ENCODE measurements around the gene B4GALNT4.
A peak's percentile ranks its signal among the peaks of the same experiment; 100 is the strongest.
"Not testable (repeated sequence)": the region's sequence is repeated elsewhere in the genome, so short reads cannot be mapped to it uniquely, and the experiment has no call there.

Gene B4GALNT4

DNA sequence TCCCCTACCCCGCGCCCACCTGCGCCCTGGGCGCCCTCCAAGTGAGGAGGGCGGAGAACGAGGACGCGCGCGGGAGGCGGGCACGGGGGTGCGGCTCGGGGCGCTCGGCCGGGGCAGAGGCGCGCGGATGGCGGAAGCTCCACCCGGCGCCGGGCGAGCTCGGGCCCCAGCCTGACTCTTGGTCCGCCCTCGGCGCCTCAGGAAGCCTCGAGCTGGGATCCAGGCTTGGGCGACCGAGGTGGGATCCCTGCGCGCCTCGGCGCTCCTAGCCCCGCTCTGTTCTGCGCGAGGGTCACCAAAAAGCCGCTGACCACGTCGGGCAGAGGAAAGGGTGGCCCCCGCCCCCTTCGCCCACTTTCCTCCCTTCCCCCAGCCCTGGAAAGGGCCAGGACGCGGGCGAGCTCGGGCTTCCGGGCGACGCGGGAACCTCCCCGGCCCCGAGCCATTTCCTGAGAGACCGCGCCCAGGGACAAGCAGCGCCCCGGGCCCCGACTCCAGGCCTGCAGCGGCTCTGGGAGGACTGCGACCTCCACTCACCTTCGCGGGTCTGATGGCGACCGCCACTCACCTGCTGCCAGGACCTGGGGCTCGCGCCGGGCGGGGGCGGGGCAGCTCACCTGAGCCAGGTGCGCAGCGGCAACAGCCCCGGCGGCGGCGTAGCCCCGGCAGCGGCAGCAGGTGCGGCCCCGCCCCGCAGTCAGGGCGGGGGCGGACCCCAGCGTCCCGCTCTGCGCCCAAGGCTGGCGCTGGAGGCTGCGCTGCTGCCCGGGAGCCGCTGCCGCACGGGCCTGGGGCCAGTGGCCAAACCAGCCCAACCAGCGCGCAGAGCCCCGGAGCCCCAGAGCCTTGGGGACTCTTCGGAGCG lies 47.7 kb downstream of the B4GALNT4 start:
- H3K27me3 ChIP-seq (ENCODE audit: low read depth, low read length): peaks cover 7% of the 10 kb centered on the region
- H3K4me1 ChIP-seq (ENCODE audit: control insufficient read depth in 1 of 2, insufficient read depth in 2 of 2, low read length in 2 of 2): peaks cover 0 to 17% of the 10 kb centered on the region in 2 donors
- H3K27ac ChIP-seq (ENCODE audit: low read length): no peak overlapping the region

DNA sequence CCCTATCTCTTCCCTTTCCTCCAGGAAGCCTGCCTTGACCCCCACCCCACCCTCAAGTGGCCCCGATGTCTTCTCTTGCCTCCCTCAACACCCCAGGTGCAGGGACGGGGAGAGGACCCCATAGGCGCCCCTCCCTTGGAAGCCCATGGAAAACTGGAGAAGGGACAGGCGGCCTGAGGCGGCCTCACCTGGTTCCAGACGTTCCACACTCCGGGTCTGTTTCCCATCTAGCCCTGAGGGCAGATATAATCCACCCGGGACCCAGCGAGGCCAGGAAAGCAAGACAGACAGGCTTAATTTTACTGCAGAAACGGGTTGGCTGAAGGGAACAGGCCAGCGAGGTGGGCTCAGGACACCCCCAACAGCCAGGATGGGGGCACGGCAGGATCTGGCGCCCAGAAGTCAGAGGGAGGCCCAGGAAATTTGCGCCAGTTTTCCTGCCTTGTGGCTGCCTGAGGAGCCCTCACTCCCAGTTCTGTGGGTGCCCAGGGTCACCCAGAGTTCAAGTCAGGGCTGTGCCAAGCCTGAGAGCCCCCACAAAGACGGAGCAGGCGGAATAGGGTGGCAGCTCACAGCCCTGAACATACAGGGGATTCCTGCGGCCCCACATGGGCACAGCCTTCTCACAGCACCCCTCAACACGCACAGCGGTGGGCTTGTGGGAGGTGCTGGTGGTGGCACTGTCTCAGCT lies 48.5 kb downstream of the B4GALNT4 start:
- Histone ChIP-seq H3K4me1 (ENCODE audit: control insufficient read depth in 1 of 2, insufficient read depth in 2 of 2, low read length in 2 of 2) (peaks cover 0 to 17% of the 10 kb centered on the region in 2 donors), H3K9me3 (ENCODE audit: control insufficient read depth in 1 of 2, low read length in 2 of 2) (no peaks in the 10 kb centered on the region), H3K27me3 (ENCODE audit: low read depth, low read length) (peaks cover 7% of the 10 kb centered on the region), H3K27ac (ENCODE audit: low read length) (no peak overlapping the region), H3K36me3 (ENCODE audit: control insufficient read depth in 1 of 2, insufficient read depth in 2 of 2, low read length in 2 of 2) (no peaks in the 10 kb centered on the region), H3K4me3 (ENCODE audit: low read depth in 1 of 2, low read length in 2 of 2) (no peak overlapping the region)

More for the DNA sequence above, 47.7 kb downstream of the B4GALNT4 start:
- H3K4me3 ChIP-seq (ENCODE audit: low read depth in 1 of 2, low read length in 2 of 2): peak overlapping the region; percentile 11 to 60
- no peaks in the 10 kb centered on the region for H3K9me3 ChIP-seq (ENCODE audit: control insufficient read depth in 1 of 2, low read length in 2 of 2)
- no peaks in the 10 kb centered on the region for H3K36me3 ChIP-seq (ENCODE audit: control insufficient read depth in 1 of 2, insufficient read depth in 2 of 2, low read length in 2 of 2)

DNA sequence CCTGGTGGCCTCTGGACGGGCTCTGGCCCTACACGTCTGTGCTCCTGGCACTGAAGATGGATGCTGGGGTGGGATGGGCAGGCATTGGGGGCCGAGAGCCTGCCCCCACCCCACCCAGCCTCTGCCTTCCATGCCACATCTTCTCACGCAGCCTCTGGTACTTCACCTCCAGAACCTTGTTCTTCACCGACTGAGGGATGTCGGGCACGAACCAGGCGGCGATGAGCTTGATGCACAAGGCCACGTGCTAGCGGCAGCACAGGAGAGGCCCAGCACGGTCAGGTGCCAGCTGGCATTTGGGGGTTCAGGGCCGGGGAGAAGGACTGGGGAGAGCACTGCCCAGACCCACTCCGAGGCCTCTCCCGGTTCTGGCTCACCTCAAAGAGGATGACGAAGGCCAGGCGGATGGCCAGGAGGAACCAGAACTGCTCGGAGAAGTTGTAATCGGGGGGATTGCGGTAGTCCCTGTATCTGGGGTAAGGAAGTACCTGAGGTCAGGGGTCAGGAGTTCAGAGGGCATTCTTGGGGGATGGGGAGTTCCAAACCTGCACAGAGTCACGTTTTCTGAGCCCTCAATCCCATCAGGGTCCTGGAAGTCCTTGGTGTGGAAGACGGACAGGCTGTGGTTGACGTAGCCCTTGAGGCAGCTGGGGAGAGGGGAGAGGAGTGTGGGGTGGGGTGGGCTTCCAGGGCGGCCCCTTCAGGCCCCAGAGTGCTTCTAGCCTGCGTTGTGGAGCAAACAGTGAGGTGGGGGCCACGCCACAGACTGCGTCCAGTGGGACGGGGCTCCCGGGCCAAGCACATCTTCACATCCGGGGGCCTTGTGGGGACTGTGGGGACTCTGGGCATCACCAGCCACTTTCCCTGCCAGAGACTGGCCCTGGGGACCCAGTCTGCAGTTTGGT lies 49.3 kb downstream of the B4GALNT4 start:
- H3K4me1 ChIP-seq (ENCODE audit: control insufficient read depth in 1 of 2, insufficient read depth in 2 of 2, low read length in 2 of 2): peaks cover 0 to 17% of the 10 kb centered on the region in 2 donors
- no peaks in the 10 kb centered on the region for H3K36me3 ChIP-seq (ENCODE audit: control insufficient read depth in 1 of 2, insufficient read depth in 2 of 2, low read length in 2 of 2)
- H3K27me3 ChIP-seq (ENCODE audit: low read depth, low read length): peaks cover 7% of the 10 kb centered on the region
- H3K27ac ChIP-seq (ENCODE audit: low read length): no peak overlapping the region
- H3K9me3 ChIP-seq (ENCODE audit: control insufficient read depth in 1 of 2, low read length in 2 of 2): no peaks in the 10 kb centered on the region
- H3K4me3 ChIP-seq (ENCODE audit: low read depth in 1 of 2, low read length in 2 of 2): no peak overlapping the region

DNA sequence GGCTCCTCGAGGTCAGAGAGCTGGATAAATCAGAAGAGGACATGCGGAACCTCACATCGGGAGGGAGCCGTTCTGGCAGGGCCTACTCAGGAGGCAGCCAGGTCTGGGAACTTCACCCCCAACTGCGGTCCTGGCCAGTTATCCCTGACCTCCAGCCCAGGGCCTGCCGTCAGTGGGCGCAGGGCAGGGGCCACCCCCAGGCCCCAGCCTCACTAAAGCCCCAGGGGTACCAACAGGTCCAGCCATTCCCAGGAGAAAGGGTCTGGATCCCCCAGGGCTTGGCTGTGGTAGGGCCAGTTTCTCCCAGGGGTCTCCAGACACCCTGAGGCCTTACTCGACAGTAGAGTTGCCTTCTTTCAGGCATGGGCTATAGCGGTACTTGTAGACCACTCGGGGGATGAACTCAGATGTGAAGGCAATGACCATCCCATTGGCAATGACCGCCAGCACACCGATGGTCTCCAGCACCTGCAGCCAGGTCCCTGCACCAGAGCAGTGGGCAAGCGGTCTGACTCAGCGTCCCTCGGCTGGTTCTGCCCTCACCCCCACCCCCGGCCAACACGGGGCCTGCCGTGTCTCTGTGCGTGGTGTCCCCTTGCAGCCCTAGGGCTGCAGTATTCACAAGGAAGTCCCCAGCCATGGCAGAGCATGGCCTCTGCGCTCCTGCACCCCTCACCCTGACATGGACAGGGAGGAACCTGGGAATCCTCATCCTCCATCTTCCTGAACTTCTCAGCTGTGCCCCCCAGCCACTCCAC lies 50.1 kb downstream of the B4GALNT4 start:
- Histone ChIP-seq H3K27ac (ENCODE audit: low read length) (no peak overlapping the region), H3K9me3 (ENCODE audit: control insufficient read depth in 1 of 2, low read length in 2 of 2) (no peaks in the 10 kb centered on the region), H3K4me3 (ENCODE audit: low read depth in 1 of 2, low read length in 2 of 2) (no peak overlapping the region), H3K27me3 (ENCODE audit: low read depth, low read length) (peaks cover 7% of the 10 kb centered on the region), H3K4me1 (ENCODE audit: control insufficient read depth in 1 of 2, insufficient read depth in 2 of 2, low read length in 2 of 2) (peaks cover 0 to 17% of the 10 kb centered on the region in 2 donors), H3K36me3 (ENCODE audit: control insufficient read depth in 1 of 2, insufficient read depth in 2 of 2, low read length in 2 of 2) (no peaks in the 10 kb centered on the region)

DNA sequence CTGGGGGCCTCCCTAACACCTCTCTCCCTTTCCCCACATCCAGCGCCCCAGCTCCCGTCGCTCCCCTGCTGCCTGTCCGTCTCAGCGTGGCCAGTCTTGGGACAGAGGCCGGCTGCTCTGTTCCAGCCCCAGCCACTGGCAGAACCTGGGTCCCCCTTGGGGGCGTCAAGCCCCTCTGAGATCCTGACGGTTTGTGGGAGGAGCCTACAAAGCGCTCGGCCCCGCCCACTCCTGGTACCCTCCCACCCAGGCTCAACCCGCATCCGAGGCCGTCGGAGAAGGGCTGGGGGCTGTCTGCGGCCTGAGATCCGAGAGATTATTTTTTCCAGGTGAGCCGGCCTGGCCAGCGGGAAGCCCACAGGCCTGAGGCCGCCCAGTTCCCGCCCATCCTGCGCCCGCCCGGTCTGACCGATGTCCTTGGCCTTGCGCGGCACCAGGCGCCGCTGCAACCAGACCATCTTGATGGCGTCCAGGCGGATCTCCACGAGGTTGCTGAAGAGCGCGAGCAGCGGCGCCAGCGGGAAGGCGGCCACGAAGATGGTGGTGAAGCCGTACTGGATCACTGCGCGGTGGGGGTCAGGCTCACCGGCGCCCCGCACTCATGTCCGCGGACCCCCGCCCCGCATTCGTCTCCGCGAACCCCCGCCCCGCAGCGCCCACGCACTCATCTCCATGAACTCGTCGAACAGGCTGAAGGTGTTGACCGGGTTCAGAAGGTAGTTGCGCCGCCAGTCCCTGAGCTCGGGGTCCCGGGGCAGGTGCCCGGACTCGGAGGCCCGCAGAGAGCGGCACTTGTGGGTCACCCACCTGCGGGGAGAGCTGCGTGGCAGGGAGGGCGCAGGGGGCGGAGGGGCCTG lies 51.0 kb downstream of the B4GALNT4 start:
- H3K4me1 ChIP-seq (ENCODE audit: control insufficient read depth in 1 of 2, insufficient read depth in 2 of 2, low read length in 2 of 2): peaks cover 0 to 17% of the 10 kb centered on the region in 2 donors
- peaks cover 7% of the 10 kb centered on the region for H3K27me3 ChIP-seq (ENCODE audit: low read depth, low read length)
- H3K4me3 ChIP-seq (ENCODE audit: low read depth in 1 of 2, low read length in 2 of 2): no peak overlapping the region
- H3K9me3 ChIP-seq (ENCODE audit: control insufficient read depth in 1 of 2, low read length in 2 of 2): no peaks in the 10 kb centered on the region
- H3K36me3 ChIP-seq (ENCODE audit: control insufficient read depth in 1 of 2, insufficient read depth in 2 of 2, low read length in 2 of 2): no peaks in the 10 kb centered on the region
- no peak overlapping the region for H3K27ac ChIP-seq (ENCODE audit: low read length)

DNA sequence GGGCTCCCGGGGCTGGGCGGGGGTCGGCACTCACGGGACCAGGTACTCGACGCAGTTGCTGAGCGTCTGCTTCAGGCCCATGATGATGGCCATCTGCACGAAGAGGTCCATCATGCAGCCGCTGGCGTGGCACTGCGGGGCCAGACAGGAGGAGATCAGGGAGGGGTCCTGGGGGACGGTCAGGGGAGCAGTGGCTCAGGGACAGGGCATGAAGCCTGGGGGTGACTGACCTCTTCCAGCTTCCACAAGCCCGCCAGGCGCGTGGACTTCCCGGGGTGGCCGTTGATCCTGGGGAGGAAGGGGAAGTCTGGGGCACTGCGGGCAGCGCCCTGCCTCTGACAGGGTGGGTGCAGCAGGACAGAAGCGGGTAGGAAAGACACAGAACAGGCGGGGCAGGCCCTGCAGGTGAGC lies 51.6 kb downstream of the B4GALNT4 start:
- H3K4me1 ChIP-seq (ENCODE audit: control insufficient read depth in 1 of 2, insufficient read depth in 2 of 2, low read length in 2 of 2): peaks cover 0 to 15% of the 10 kb centered on the region in 2 donors
- no peak overlapping the region for H3K4me3 ChIP-seq (ENCODE audit: low read depth in 1 of 2, low read length in 2 of 2)
- H3K27ac ChIP-seq (ENCODE audit: low read length): no peak overlapping the region
- H3K9me3 ChIP-seq (ENCODE audit: control insufficient read depth in 1 of 2, low read length in 2 of 2): no peaks in the 10 kb centered on the region
- H3K36me3 ChIP-seq (ENCODE audit: control insufficient read depth in 1 of 2, insufficient read depth in 2 of 2, low read length in 2 of 2): no peaks in the 10 kb centered on the region
- H3K27me3 ChIP-seq (ENCODE audit: low read depth, low read length): peaks cover 7% of the 10 kb centered on the region

DNA sequence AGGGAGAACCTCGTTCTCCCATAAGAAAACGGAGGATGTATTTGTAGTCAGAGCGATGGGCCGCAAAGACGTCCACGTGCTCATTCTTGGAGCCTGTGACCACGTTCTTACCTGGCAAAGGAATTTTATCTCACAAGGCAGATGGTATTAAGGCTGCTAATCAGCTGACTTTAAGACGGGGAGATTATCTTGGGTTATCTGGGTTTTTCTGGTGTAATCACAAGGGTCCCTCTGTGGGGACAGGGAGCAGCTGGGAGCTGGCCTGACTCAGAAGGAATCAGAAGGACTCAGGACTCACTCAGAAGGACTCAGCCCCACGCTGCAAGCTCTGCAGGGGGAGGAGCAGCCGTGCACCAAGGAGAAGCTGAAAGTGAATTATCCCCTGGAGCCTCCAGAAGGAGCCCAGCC lies 53.0 kb downstream of the B4GALNT4 start:
- Histone ChIP-seq H3K4me3 (ENCODE audit: low read depth in 1 of 2, low read length in 2 of 2) (no peak overlapping the region), H3K9me3 (ENCODE audit: control insufficient read depth in 1 of 2, low read length in 2 of 2) (no peaks in the 10 kb centered on the region), H3K27ac (ENCODE audit: low read length) (no peak overlapping the region), H3K27me3 (ENCODE audit: low read depth, low read length) (peaks cover 7% of the 10 kb centered on the region), H3K36me3 (ENCODE audit: control insufficient read depth in 1 of 2, insufficient read depth in 2 of 2, low read length in 2 of 2) (no peaks in the 10 kb centered on the region), H3K4me1 (ENCODE audit: control insufficient read depth in 1 of 2, insufficient read depth in 2 of 2, low read length in 2 of 2) (peaks cover 0 to 2% of the 10 kb centered on the region in 2 donors)

DNA sequence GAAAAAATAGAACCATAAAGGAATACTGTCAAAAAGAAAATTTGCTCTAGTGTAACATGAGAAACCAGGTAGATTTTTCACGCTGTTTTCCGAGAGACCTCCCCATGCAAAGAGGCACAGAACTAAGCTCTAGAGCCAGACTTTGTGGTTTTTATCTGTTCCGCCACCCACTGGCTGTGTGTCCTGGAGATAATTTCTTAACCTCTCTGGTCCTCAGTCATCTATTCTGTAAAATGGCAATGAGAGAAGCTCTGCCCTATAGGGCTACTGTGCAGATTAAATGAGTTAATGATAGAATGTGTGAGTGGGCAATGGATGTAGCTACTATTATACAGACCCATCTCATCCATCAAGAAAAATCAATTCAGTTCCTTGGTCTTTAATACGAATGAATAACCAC lies 54.9 kb downstream of the B4GALNT4 start:
- H3K4me3 ChIP-seq (ENCODE audit: low read depth in 1 of 2, low read length in 2 of 2): no peak overlapping the region
- no peaks in the 10 kb centered on the region for H3K9me3 ChIP-seq (ENCODE audit: control insufficient read depth in 1 of 2, low read length in 2 of 2)
- H3K36me3 ChIP-seq (ENCODE audit: control insufficient read depth in 1 of 2, insufficient read depth in 2 of 2, low read length in 2 of 2): no peaks in the 10 kb centered on the region
- H3K27ac ChIP-seq (ENCODE audit: low read length): no peak overlapping the region
- H3K27me3 ChIP-seq (ENCODE audit: low read depth, low read length): peaks cover 5% of the 10 kb centered on the region
- no peaks in the 10 kb centered on the region for H3K4me1 ChIP-seq (ENCODE audit: control insufficient read depth in 1 of 2, insufficient read depth in 2 of 2, low read length in 2 of 2)

DNA sequence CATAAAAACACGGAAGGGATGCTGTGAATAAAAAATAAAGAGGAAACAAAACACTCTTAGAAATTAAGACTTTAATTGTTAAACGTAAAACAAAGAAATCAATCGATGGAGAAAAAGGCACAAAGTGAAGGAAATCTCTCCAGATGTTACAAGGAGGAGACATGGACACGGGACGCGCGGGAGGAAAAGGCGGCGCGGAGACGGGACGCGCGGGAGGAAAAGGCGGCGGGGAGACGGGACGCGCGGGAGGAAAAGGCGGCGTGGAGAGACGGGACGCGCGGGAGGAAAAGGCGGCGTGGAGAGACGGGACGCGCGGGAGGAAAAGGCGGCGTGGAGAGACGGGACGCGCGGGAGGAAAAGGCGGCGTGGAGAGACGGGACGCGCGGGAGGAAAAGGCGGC lies 55.5 kb downstream of the B4GALNT4 start:
- H3K9me3 ChIP-seq (ENCODE audit: control insufficient read depth in 1 of 2, low read length in 2 of 2); H3K4me1 ChIP-seq (ENCODE audit: control insufficient read depth in 1 of 2, insufficient read depth in 2 of 2, low read length in 2 of 2); H3K27ac ChIP-seq (ENCODE audit: low read length); H3K4me3 ChIP-seq (ENCODE audit: low read depth in 1 of 2, low read length in 2 of 2); H3K36me3 ChIP-seq (ENCODE audit: control insufficient read depth in 1 of 2, insufficient read depth in 2 of 2, low read length in 2 of 2); H3K27me3 ChIP-seq (ENCODE audit: low read depth, low read length): not testable (repeated sequence)

DNA sequence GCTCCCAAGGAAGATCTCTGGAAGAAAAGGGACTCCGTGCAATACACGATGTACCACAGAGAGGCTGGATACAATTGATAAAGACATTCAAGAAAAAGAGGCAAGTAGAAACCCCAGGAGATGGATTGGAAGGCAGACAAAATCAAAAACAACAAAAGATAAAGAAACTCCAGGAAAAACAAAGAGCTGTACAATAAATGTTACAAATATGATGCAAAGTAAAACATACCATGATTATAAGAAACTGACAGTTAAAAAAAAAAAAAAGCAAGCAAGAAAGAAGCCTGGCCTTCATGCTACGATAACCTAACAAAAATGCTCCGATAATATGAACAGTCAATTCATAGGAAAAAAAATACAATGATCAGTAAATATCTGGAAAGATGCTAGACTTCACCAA lies 56.0 kb downstream of the B4GALNT4 start:
- no peak overlapping the region for H3K27ac ChIP-seq (ENCODE audit: low read length)
- H3K4me1 ChIP-seq (ENCODE audit: control insufficient read depth in 1 of 2, insufficient read depth in 2 of 2, low read length in 2 of 2): no peaks in the 10 kb centered on the region
- H3K9me3 ChIP-seq (ENCODE audit: control insufficient read depth in 1 of 2, low read length in 2 of 2): no peaks in the 10 kb centered on the region
- H3K36me3 ChIP-seq (ENCODE audit: control insufficient read depth in 1 of 2, insufficient read depth in 2 of 2, low read length in 2 of 2): no peaks in the 10 kb centered on the region
- no peaks in the 10 kb centered on the region for H3K27me3 ChIP-seq (ENCODE audit: low read depth, low read length)
- no peak overlapping the region for H3K4me3 ChIP-seq (ENCODE audit: low read depth in 1 of 2, low read length in 2 of 2)
